H1 (cell line): ENCODE data around the gene NOS3. TPM values are rescaled to one million over a fixed set of nuclear protein-coding genes. Genes with fewer than 3 reads are reported as not detected.

Experiments used
- GTF2F1 ChIP-seq: IDR thresholded peaks from 2 replicates; pipeline ENCODE4 v1.6.1; 2012; ENCODE audit warnings: low read depth, low read length, improper control_type of control experiment, borderline replicate concordance
- SIN3A ChIP-seq, 2 experiments: IDR thresholded peaks in 1 of 2; conservative IDR thresholded peaks in 1 of 2; 2 replicates each; pipeline ENCODE4 v1.6.1; 2011 to 2012; ENCODE audit warnings: low read length in 2 of 2, improper control_type of control experiment in 1 of 2, low read depth in 1 of 2, mild to moderate bottlenecking in 1 of 2
- SIX5 ChIP-seq: IDR thresholded peaks from 2 replicates; pipeline ENCODE4 v1.6.1; 2011; ENCODE audit warnings: mild to moderate bottlenecking, low read depth, low read length
- polyA plus RNA-seq, 7 experiments: library from polyadenylated mRNA; depleted of rRNA in 3 of 7; stranded (reverse) in 5 of 7; unstranded in 2 of 7; fragments of >200 nt in 5 of 7; fragments of 200-250 nt in 2 of 7; gene quantifications; 1 replicate in 5 of 7; 2 replicates in 1 of 7; 4 replicates in 1 of 7; pipeline versions ENCODE4 v1.2.1 to v1.2.3, GENCODE V29; 2011 to 2013; ENCODE audit warnings: missing spikeins in 2 of 7, mixed read lengths in 2 of 7
- total RNA-seq: library from RNA; stranded (reverse); fragmentation: NEBNext Ultra II Directional; extraction: Animal tissue kit (Norgen Biotek cat#: 25700); gene quantifications from 2 replicates; pipeline ENCODE4 v1.2.1, GENCODE V29; 2021

Gene NOS3
- total and polyA plus RNA-seq, 2 of the 8 experiments (the other 6 are each of a cell fraction or from before 2014, with no cell fraction given): 4.4 to 16.2 TPM

GRCh38 chr7:150962553-150963399, 28.0 kb upstream of the NOS3 start (continued):
- peak in 1 of 2 experiments; percentile 63; a peak in 1 of 4 replicates for TF ChIP-seq SIN3A (conservative IDR thresholded peaks at IDR 0.05 in 1 of 2, IDR thresholded peaks at IDR 0.05 in 1 of 2; ENCODE audit: low read depth in 1 of 2, low read length in 2 of 2)
- TF ChIP-seq SIX5: no peak
- TF ChIP-seq GTF2F1: no peak
